Measurements from ENCODE around the gene PDE4DIP.
"Not testable (repeated sequence)": the region's sequence is repeated elsewhere in the genome, so short reads cannot be mapped to it uniquely, and the experiment has no call there.

PDE4DIP gene

GRCh38 chr1:148975866-148976537, 131.8 kb downstream of the PDE4DIP start:
- peak; percentile 2 for DNase-seq

DNA sequence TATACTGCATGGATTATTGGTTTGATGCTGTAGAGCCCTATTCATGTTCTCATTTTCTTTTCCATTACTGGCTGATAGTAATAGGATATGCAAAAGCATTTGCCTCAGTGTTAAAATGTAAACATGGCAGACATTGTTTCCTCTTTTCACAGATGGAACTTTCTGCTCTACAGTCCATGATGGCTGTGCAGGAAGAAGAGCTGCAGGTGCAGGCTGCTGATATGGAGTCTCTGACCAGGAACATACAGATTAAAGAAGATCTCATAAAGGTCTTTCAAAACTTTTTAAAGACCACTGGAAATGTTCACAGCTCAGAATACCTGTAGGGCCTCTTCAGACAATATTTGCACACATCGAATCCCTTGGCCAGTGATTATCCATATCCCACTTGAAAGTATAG, 133.6 kb downstream of the PDE4DIP start:
- not testable (repeated sequence) for DNase-seq

DNA sequence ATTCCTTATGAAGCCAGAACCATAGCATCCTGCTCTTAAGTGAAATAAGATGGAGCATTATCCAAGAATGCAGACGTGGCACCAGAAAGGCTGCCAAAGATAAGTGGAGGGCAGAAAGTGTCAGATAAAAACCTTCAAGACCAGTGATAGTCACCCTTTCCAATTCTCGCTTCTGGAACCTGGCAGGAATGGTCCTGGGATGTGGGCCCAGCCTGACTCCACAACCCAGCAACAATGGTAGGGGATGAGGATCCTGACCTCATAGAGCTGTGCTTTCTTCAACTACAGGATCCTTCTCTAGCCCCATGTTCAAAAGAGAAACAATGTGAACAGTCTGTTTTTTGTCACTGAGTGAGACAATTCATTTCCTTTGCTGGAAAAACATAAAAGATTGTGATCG, 145.2 kb downstream of the PDE4DIP start:
- not testable (repeated sequence) for DNase-seq

GRCh38 chr1:148990233-148990788, 146.1 kb downstream of the PDE4DIP start:
- not testable (repeated sequence) for DNase-seq

- not testable (repeated sequence) for DNase-seq
Observed at GRCh38 chr1:148991818-148992217, 147.6 kb downstream of the PDE4DIP start.

- DNase-seq: not testable (repeated sequence)
Observed at GRCh38 chr1:148992364-148992763, 148.1 kb downstream of the PDE4DIP start.

- peak; percentile 8 for DNase-seq
Observed at GRCh38 chr1:148996449-148997224, 152.4 kb downstream of the PDE4DIP start.

DNA sequence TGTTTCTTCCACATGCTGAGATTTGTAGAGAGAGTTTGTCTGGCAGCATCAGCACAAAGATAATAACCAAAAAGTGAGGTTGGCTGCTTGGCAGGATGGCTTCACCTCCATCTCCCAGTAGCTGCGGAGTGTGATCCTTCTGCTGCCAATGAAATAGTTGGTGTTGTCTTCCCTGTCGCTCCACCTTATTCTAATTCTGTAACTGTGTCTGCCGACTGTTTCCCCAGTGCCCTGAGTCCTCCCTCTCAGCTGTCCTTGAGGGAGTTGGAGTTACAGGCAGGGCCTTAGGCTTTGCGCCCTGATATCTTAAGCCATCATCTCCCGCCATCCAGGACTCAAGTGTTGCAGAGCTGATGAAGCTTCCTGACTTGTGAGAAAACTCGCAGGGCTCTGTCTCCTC, 153.2 kb downstream of the PDE4DIP start:
- DNase-seq: not testable (repeated sequence)

DNA sequence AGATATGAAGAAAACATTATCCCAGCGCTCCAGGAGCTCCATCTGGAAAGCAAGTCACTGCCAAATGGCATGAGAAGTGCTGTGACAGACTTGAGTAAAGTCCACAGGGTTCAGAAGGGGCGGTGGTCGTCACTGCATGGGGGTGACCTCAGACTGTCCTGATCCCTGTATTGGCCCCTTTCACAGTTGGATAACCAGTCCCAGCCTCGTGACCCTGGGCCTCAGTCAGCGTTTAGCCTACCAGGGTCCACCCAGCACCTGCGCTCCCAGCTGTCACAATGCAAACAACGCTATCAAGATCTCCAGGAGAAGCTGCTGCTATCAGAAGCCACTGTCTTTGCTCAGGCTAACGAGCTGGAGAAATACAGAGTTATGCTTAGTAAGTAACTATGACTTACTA, 158.4 kb downstream of the PDE4DIP start:
- DNase-seq: not testable (repeated sequence)

DNA sequence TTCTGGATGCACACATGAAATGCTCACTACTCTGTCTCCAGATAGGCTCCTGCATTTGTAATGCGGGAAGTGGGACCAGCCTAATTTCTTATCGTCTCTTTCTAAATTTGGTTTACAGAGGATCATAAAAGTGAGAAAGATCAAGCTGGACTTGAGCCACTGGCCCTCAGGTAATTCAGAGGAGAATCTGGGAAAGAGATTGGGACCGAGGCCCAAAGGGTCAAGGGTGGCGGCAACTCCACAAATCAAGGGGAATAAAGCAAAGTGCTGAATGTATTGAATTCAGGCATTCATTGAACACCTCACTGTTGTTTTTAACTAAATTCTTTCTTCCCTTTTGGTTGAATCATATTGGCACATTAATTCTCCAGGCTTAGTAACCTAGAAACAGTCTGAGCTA, 164.1 kb downstream of the PDE4DIP start:
- DNase-seq: not testable (repeated sequence)

GRCh38 chr1:149008769-149009168, 164.5 kb downstream of the PDE4DIP start:
- not testable (repeated sequence) for DNase-seq

- DNase-seq: not testable (repeated sequence)
Observed at GRCh38 chr1:149009761-149010160, 165.5 kb downstream of the PDE4DIP start.

- not testable (repeated sequence) for DNase-seq
Observed at GRCh38 chr1:149012599-149012998, 168.4 kb downstream of the PDE4DIP start.

DNA sequence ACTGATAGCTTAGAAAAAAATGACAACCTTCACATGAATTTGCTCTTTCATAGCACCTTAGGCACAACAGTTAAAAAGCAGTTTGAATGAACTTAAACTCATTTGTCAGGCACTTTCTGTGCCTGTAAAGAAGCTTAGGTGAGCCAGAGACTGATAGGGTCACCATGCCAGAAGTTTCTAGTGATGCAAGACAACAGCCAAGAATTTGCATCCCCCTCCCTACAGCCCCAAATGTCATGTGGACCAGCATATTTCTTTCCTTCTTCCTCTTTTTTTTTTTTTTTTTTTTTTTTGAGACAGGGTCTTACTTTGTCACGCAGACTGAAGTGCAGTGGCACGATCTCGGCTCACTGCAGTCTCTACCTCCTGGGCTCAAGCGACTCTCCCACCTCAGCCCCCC, 169.3 kb downstream of the PDE4DIP start:
- not testable (repeated sequence) for DNase-seq

GRCh38 chr1:149015522-149015921, 171.3 kb downstream of the PDE4DIP start:
- not testable (repeated sequence) for DNase-seq

DNA sequence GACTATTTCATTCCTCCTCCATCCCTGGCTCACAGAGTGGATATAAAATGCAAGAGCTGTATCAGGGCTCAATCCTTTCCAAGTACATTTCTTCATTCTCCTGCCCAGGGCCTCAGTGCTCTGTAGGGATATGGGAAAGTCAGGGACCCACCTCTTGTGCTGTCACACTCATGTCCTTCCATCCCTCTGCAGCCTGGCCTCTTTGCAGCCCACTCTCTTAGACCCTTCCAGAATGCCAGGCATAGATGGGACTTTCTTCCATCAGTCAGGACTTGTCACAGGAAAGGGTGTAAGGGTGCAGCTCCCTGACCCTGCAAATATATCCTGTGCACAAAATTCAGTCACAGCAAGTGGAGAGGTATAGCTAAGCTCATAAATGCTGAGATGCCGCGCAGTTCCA, 172.4 kb downstream of the PDE4DIP start:
- DNase-seq: not testable (repeated sequence)

DNA sequence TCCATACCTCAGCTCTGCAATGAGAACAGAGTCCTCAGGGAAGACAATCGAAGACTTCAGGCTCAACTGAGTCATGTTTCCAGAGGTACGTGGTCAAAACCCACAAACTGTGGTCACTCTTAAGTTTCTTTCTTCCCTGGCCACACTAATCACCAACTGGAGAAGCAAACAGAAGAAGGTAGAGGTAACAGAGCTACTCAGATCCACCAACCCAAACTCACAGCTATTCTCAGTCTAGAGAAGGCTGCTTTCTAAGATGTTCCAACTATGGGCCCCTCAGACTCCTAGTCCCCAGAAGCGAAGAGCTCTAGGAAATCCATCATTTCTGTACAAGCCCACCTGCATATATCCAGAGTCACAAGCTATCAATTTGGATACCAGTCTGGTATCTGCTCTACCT, 174.3 kb downstream of the PDE4DIP start:
- DNase-seq: not testable (repeated sequence)

GRCh38 chr1:149024327-149024726, 180.1 kb downstream of the PDE4DIP start:
- not testable (repeated sequence) for DNase-seq

- not testable (repeated sequence) for DNase-seq
Observed at GRCh38 chr1:149033916-149034315, 189.7 kb downstream of the PDE4DIP start.

DNA sequence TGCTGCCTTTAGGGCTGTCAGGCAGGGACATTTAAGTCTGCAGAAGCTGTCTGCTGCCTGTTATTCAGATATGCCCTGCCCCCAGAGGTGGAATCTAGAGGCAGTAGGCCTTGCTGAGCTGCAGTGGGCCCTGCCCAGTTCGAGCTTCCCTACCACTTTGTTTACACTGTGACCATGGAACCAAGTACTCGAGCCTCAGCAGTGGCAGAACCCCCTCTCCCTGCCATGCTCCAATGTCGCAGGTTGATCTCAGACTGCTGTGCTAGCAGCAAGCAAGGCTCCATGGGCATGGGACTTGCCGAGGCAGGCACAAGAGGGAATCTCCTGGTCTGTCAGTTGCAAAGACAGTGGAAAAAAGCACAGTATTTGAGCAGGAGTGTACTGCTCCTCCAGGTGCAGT, 198.8 kb downstream of the PDE4DIP start:
- DNase-seq: not testable (repeated sequence)

GRCh38 chr1:149064611-149065010, 220.4 kb downstream of the PDE4DIP start:
- not testable (repeated sequence) for DNase-seq

GRCh38 chr1:149075505-149076127, 231.4 kb downstream of the PDE4DIP start:
- not testable (repeated sequence) for DNase-seq

Measured in fibroblast of skin of back (primary cell).